GM12878 (cell line): ENCODE data around the gene SLC16A9.

Source experiments
- ATF7 ChIP-seq: fragments of 450-650 bp; IDR thresholded peaks from 2 replicates; pipeline ENCODE4 v1.6.1; 2016; ENCODE audit warnings: low read depth, mild to moderate bottlenecking
- CREB1 ChIP-seq: IDR thresholded peaks from 2 replicates; pipeline ENCODE4 v1.6.1; 2012; ENCODE audit warnings: low read depth, mild to moderate bottlenecking, inconsistent platforms
- ETV6 ChIP-seq, 2 experiments: fragments of 450-650 bp in 1 of 2; IDR thresholded peaks in 1 of 2; conservative IDR thresholded peaks in 1 of 2; 2 replicates each; pipeline ENCODE4 v1.6.1; 2014; ENCODE audit warnings: antibody characterized with exemption in 1 of 2, borderline replicate concordance in 1 of 2, low read depth in 1 of 2, mild to moderate bottlenecking in 1 of 2, moderate library complexity in 1 of 2
- MXI1 ChIP-seq: fragments of 150-350 bp; IDR thresholded peaks from 2 replicates; pipeline ENCODE4 v1.6.1; 2011; ENCODE audit warnings: low read depth, mild to moderate bottlenecking, inconsistent platforms, low read length, improper control_type of control experiment
- MYC ChIP-seq: IDR thresholded peaks from 2 replicates; pipeline ENCODE4 v1.6.1; 2011; ENCODE audit warnings: mild to moderate bottlenecking, low read length, moderate library complexity, inconsistent platforms; ENCODE audit not compliant: insufficient read depth, insufficient replicate concordance, insufficient read length, severe bottlenecking
- NFIC ChIP-seq: IDR thresholded peaks from 2 replicates; pipeline ENCODE4 v1.6.1; 2012; ENCODE audit warnings: low read depth, mild to moderate bottlenecking, inconsistent platforms, low read length, moderate library complexity
- PAX8 ChIP-seq: fragments of 450-650 bp; IDR thresholded peaks from 2 replicates; pipeline ENCODE4 v1.6.1; 2017; ENCODE audit warnings: mild to moderate bottlenecking, moderate library complexity
- POLR2A ChIP-seq: IDR thresholded peaks from 2 replicates; pipeline ENCODE4 v1.6.1; 2011; ENCODE audit warnings: low read depth, mild to moderate bottlenecking, low read length
- RFX5 ChIP-seq: IDR thresholded peaks from 2 replicates; pipeline ENCODE4 v1.6.1; 2011; ENCODE audit warnings: low read depth, low read length, improper control_type of control experiment
- TF ChIP-seq, protein P1 (sequence below), 3 experiments: IDR thresholded peaks in 2 of 3; conservative IDR thresholded peaks in 1 of 3; 2 replicates each; pipeline ENCODE4 v1.5.1; 2011; ENCODE audit warnings: low read depth in 3 of 3, low read length in 3 of 3, mild to moderate bottlenecking in 3 of 3, control low read depth in 2 of 3, moderate library complexity in 2 of 3, inconsistent platforms in 1 of 3, mixed read lengths in 1 of 3; ENCODE audit not compliant: control insufficient read depth in 2 of 3, insufficient read depth in 1 of 3; ENCODE audit errors: extremely low read depth in 1 of 3
- TF ChIP-seq, protein P2 (sequence below): fragments of 450-650 bp; IDR thresholded peaks from 2 replicates; pipeline ENCODE4 v1.6.1; 2017; ENCODE audit warnings: mild to moderate bottlenecking, moderate library complexity

DNA sequence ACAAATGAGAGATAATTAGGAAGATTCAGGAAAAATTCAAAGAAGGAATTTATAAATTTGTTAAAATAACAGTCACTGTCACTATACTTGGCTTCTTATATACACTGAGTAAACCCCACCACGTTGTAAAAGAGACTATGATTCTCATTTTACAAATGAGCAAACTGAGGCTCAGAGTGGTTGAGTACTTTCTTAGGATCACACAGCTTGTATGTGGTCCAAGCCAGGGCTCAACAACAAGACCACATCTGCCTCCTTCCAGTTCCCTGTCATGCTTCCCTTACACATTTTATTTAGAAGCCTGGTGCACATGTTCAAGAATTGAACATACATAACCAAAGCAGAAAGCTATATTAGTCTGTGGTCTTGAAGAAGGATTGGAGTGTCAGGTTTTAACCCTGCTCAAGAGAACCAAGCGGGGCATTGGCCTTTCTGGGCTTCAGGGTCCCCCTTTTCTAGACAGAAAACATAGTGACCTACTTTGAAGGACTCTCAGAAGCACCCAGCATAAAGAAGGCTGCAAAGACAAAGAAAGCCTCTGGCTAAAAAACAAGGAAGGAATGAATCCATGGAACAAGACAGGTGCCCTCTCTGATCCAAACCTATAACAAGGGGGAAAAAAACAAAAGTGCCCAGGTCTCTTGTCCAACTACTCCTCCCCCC lies 42.8 kb upstream of the SLC16A9 start:
- TF ChIP-seq ATF7 (no peak), MYC (no peak), RFX5 (no peak), POLR2A (no peak), NFIC (no peak), MXI1 (no peak), ETV6 (conservative IDR thresholded peaks at IDR 0.05 in 1 of 2, IDR thresholded peaks at IDR 0.05 in 1 of 2; ENCODE audit: borderline replicate concordance in 1 of 2, low read depth in 1 of 2) (no peak), CREB1 (no peak), PAX8 (no peak)
- TF ChIP-seq, protein P1, sequence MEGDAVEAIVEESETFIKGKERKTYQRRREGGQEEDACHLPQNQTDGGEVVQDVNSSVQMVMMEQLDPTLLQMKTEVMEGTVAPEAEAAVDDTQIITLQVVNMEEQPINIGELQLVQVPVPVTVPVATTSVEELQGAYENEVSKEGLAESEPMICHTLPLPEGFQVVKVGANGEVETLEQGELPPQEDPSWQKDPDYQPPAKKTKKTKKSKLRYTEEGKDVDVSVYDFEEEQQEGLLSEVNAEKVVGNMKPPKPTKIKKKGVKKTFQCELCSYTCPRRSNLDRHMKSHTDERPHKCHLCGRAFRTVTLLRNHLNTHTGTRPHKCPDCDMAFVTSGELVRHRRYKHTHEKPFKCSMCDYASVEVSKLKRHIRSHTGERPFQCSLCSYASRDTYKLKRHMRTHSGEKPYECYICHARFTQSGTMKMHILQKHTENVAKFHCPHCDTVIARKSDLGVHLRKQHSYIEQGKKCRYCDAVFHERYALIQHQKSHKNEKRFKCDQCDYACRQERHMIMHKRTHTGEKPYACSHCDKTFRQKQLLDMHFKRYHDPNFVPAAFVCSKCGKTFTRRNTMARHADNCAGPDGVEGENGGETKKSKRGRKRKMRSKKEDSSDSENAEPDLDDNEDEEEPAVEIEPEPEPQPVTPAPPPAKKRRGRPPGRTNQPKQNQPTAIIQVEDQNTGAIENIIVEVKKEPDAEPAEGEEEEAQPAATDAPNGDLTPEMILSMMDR (IDR thresholded peaks at IDR 0.05 in 2 of 3, conservative IDR thresholded peaks at IDR 0.05 in 1 of 3; ENCODE audit: control insufficient read depth in 2 of 3, extremely low read depth in 1 of 3, insufficient read depth in 1 of 3, low read depth in 3 of 3, low read length in 3 of 3): no peak
- TF ChIP-seq, protein P2, sequence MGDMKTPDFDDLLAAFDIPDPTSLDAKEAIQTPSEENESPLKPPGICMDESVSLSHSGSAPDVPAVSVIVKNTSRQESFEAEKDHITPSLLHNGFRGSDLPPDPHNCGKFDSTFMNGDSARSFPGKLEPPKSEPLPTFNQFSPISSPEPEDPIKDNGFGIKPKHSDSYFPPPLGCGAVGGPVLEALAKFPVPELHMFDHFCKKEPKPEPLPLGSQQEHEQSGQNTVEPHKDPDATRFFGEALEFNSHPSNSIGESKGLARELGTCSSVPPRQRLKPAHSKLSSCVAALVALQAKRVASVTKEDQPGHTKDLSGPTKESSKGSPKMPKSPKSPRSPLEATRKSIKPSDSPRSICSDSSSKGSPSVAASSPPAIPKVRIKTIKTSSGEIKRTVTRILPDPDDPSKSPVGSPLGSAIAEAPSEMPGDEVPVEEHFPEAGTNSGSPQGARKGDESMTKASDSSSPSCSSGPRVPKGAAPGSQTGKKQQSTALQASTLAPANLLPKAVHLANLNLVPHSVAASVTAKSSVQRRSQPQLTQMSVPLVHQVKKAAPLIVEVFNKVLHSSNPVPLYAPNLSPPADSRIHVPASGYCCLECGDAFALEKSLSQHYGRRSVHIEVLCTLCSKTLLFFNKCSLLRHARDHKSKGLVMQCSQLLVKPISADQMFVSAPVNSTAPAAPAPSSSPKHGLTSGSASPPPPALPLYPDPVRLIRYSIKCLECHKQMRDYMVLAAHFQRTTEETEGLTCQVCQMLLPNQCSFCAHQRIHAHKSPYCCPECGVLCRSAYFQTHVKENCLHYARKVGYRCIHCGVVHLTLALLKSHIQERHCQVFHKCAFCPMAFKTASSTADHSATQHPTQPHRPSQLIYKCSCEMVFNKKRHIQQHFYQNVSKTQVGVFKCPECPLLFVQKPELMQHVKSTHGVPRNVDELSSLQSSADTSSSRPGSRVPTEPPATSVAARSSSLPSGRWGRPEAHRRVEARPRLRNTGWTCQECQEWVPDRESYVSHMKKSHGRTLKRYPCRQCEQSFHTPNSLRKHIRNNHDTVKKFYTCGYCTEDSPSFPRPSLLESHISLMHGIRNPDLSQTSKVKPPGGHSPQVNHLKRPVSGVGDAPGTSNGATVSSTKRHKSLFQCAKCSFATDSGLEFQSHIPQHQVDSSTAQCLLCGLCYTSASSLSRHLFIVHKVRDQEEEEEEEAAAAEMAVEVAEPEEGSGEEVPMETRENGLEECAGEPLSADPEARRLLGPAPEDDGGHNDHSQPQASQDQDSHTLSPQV: no peak
